Measurements from ENCODE around the gene SLC25A21.

Gene SLC25A21

GRCh38 chr14:36860831-36861230, 311.6 kb downstream of the SLC25A21 start:
- H3K4me3 ChIP-seq (ENCODE audit: low read depth, low read length), result no peak overlapping the region
- no peak for TF ChIP-seq CTCF (IDR thresholded peaks at IDR 0.05; ENCODE audit: low read depth, low read length, missing control alignments)
- no peak for DNase-seq (ENCODE audit: low read depth)

- DNase-seq (ENCODE audit: low read depth), result no peak
- TF ChIP-seq CTCF (IDR thresholded peaks at IDR 0.05; ENCODE audit: low read depth, low read length, missing control alignments), result no peak
- no peak overlapping the region for H3K4me3 ChIP-seq (ENCODE audit: low read depth, low read length)
These were observed 313.3 kb downstream of the SLC25A21 start for GRCh38 chr14:36859119-36859518.

GRCh38 chr14:36857842-36858445, 314.5 kb downstream of the SLC25A21 start:
- H3K4me3 ChIP-seq (ENCODE audit: low read depth, low read length), result no peak overlapping the region
- TF ChIP-seq CTCF (IDR thresholded peaks at IDR 0.05; ENCODE audit: low read depth, low read length, missing control alignments), result no peak
- DNase-seq (ENCODE audit: low read depth), result no peak

GRCh38 chr14:36857136-36857535, 315.3 kb downstream of the SLC25A21 start:
- DNase-seq (ENCODE audit: low read depth), result no peak
- no peak for TF ChIP-seq CTCF (IDR thresholded peaks at IDR 0.05; ENCODE audit: low read depth, low read length, missing control alignments)
- H3K4me3 ChIP-seq (ENCODE audit: low read depth, low read length), result no peak overlapping the region

- no peak for DNase-seq (ENCODE audit: low read depth)
- TF ChIP-seq CTCF (IDR thresholded peaks at IDR 0.05; ENCODE audit: low read depth, low read length, missing control alignments), result no peak
- H3K4me3 ChIP-seq (ENCODE audit: low read depth, low read length), result no peak overlapping the region
These were observed 316.1 kb downstream of the SLC25A21 start for GRCh38 chr14:36856095-36856878.

GRCh38 chr14:36855396-36855795, 317.0 kb downstream of the SLC25A21 start:
- H3K4me3 ChIP-seq (ENCODE audit: low read depth, low read length), result no peak overlapping the region
- no peak for DNase-seq (ENCODE audit: low read depth)
- no peak for TF ChIP-seq CTCF (IDR thresholded peaks at IDR 0.05; ENCODE audit: low read depth, low read length, missing control alignments)

Data from GM12864 (cell line).